GM23338 (cell line): ENCODE measurements around the gene TMC3. TPM values are rescaled to one million over a fixed set of nuclear protein-coding genes. Genes with fewer than 3 reads are reported as not detected.

Experiments
- ATAC-seq: fragments of 200-7000 bp; cut with Tn5 transposase; 3 replicates; pipeline ENCODE4 v1.9.1; 2020
- DNase-seq: peaks from one replicate; pipeline ENCODE4 v3.0.0-alpha.2; 2015; ENCODE audit warnings: low spot score
- H2AFZ ChIP-seq: fragments of 200-600 bp; sonication (generic); 2 replicates; pipeline ENCODE4 v1.8.0; 2016; ENCODE audit warnings: antibody characterized with exemption, mild to moderate bottlenecking, moderate library complexity
- H3F3A ChIP-seq: fragments of 200-600 bp; sonication (generic); replicated peaks from 2 replicates; pipeline ENCODE4 v1.8.0; 2017; ENCODE audit warnings: antibody characterized with exemption, mixed run types, low read depth
- H3K27ac ChIP-seq: fragments of 200-600 bp; sonication (generic); 2 replicates; pipeline ENCODE4 v1.6.1; 2016; ENCODE audit warnings: low read depth
- H3K27me3 ChIP-seq: fragments of 200-600 bp; sonication (generic); 2 replicates; pipeline ENCODE4 v1.8.0; 2016; ENCODE audit warnings: mild to moderate bottlenecking, mixed run types, moderate library complexity; ENCODE audit not compliant: insufficient read depth
- H3K36me3 ChIP-seq: fragments of 200-600 bp; sonication (generic); 2 replicates; pipeline ENCODE4 v1.8.0; 2016; ENCODE audit warnings: mild to moderate bottlenecking; ENCODE audit not compliant: insufficient read depth
- H3K4me1 ChIP-seq: fragments of 200-600 bp; sonication (generic); 2 replicates; pipeline ENCODE4 v1.8.0; 2016; ENCODE audit warnings: mild to moderate bottlenecking, moderate library complexity; ENCODE audit not compliant: insufficient read depth
- H3K4me2 ChIP-seq: fragments of 200-600 bp; sonication (generic); 2 replicates; pipeline ENCODE4 v1.7.1; 2017; ENCODE audit warnings: mixed run types
- H3K4me3 ChIP-seq: fragments of 200-600 bp; sonication (generic); 2 replicates; pipeline ENCODE4 v1.6.1; 2016; ENCODE audit warnings: mixed run types
- H3K79me2 ChIP-seq: fragments of 200-600 bp; sonication (generic); replicated peaks from 2 replicates; pipeline ENCODE4 v1.8.0; 2017; ENCODE audit warnings: mild to moderate bottlenecking; ENCODE audit not compliant: insufficient read depth
- H3K9me2 ChIP-seq: fragments of 200-600 bp; sonication (generic); 2 replicates; pipeline ENCODE4 v1.8.0; 2017; ENCODE audit not compliant: insufficient read depth
- H4K20me1 ChIP-seq: fragments of 200-600 bp; sonication (generic); replicated peaks from 2 replicates; pipeline ENCODE4 v1.8.0; 2017; ENCODE audit warnings: mild to moderate bottlenecking; ENCODE audit not compliant: insufficient read depth
- H3K27ac Mint-ChIP-seq: 2 replicates; pipeline ENCODE4 v1.8.0; 2020; ENCODE audit warnings: inconsistent platforms, mild to moderate bottlenecking, moderate library complexity, mixed read lengths
- H3K27me3 Mint-ChIP-seq: 3 replicates; pipeline ENCODE4 v1.8.0; 2022; ENCODE audit warnings: low read depth, mild to moderate bottlenecking, moderate library complexity, mixed read lengths, inconsistent platforms; ENCODE audit not compliant: insufficient read depth, poor library complexity
- H3K36me3 Mint-ChIP-seq: 3 replicates; pipeline ENCODE4 v1.8.0; 2021; ENCODE audit warnings: low read depth, mild to moderate bottlenecking, inconsistent platforms, moderate library complexity, mixed read lengths
- H3K4me1 Mint-ChIP-seq: 3 replicates; pipeline ENCODE4 v1.8.0; 2020; ENCODE audit warnings: mild to moderate bottlenecking, inconsistent platforms, mixed read lengths
- H3K4me3 Mint-ChIP-seq: 3 replicates; pipeline ENCODE4 v1.8.0; 2021; ENCODE audit warnings: moderate library complexity, mild to moderate bottlenecking, inconsistent platforms, mixed read lengths
- H3K9me3 Mint-ChIP-seq: 3 replicates; pipeline ENCODE4 v1.8.0; 2020; ENCODE audit warnings: moderate library complexity, mild to moderate bottlenecking, inconsistent platforms, mixed read lengths
- CREB1 ChIP-seq: fragments of 250-450 bp; sonication (Bioruptor Pico); IDR thresholded peaks from 2 replicates; pipeline ENCODE4 v1.5.0; 2020; ENCODE audit warnings: low read depth, mild to moderate bottlenecking, moderate library complexity
- ETS1 ChIP-seq: IDR thresholded peaks from 2 replicates; pipeline ENCODE4 v1.6.1; 2016; ENCODE audit warnings: antibody characterized with exemption
- EZH2phosphoT487 ChIP-seq: fragments of 200-600 bp; sonication (generic); IDR thresholded peaks from one replicate; pipeline ENCODE4 v1.8.1; 2018; ENCODE audit warnings: antibody characterized with exemption; ENCODE audit not compliant: unreplicated experiment
- JUNB ChIP-seq: IDR thresholded peaks from one replicate; pipeline ENCODE4 v1.6.1; 2016; ENCODE audit warnings: antibody characterized with exemption; ENCODE audit not compliant: unreplicated experiment
- POLR2AphosphoS5 ChIP-seq: IDR thresholded peaks from 2 replicates; pipeline ENCODE4 v1.6.1; 2016; ENCODE audit warnings: antibody characterized with exemption, low read depth
- REST ChIP-seq: IDR thresholded peaks from one replicate; pipeline ENCODE4 v1.6.1; 2018; ENCODE audit warnings: antibody characterized with exemption; ENCODE audit not compliant: unreplicated experiment
- STAT1 ChIP-seq: IDR thresholded peaks from one replicate; pipeline ENCODE4 v1.6.1; 2016; ENCODE audit warnings: antibody characterized with exemption; ENCODE audit not compliant: unreplicated experiment
- ZNF114 ChIP-seq: fragments of 250-450 bp; sonication (Bioruptor Pico); IDR thresholded peaks from 2 replicates; pipeline ENCODE4 v1.5.0; 2020; ENCODE audit warnings: mild to moderate bottlenecking, moderate library complexity
- ZNF331 ChIP-seq: fragments of 250-450 bp; sonication (Bioruptor Pico); IDR thresholded peaks from 2 replicates; pipeline ENCODE4 v1.5.0; 2020; ENCODE audit warnings: low read depth, mild to moderate bottlenecking, moderate library complexity
- polyA plus RNA-seq: library from polyadenylated mRNA; unstranded; fragments of >200 nt; fragmentation: Nextera tagmentation; extraction: Ambion mirVana; gene quantifications from 2 replicates; pipeline ENCODE4 v1.2.1, GENCODE V29; 2016
- total RNA-seq: library from RNA; depleted of rRNA; stranded (reverse); fragments of >200 nt; shearing (Covaris generic); gene quantifications from 2 replicates; pipeline ENCODE4 v1.2.3, GENCODE V29; 2014
- TF ChIP-seq, protein P1 (sequence below), 2 experiments: fragments of 200-600 bp in 1 of 2; sonication (generic) in 1 of 2; conservative IDR thresholded peaks; 2 replicates each; pipeline versions ENCODE4 v1.5.1 to v1.6.1; 2016 to 2017; ENCODE audit warnings: antibody characterized with exemption in 2 of 2, low read depth in 2 of 2, mild to moderate bottlenecking in 2 of 2, moderate library complexity in 1 of 2

The TMC3 gene
- total and polyA plus RNA-seq, 2 experiments from 2014 or later, result 0.10 TPM; not detected in 1

- Mint-ChIP-seq H3K4me3 (no peak overlapping the region), H3K36me3 (no peaks in the 10 kb centered on the region), H3K27me3 (peaks cover 7% of the 10 kb centered on the region), H3K27ac (no peak overlapping the region), H3K9me3 (no peaks in the 10 kb centered on the region), H3K4me1 (peaks cover 24% of the 10 kb centered on the region)
- H3K4me1 ChIP-seq, result no peaks in the 10 kb centered on the region
- H3F3A ChIP-seq, result no peaks in the 10 kb centered on the region
- no peak for DNase-seq
- no peaks in the 10 kb centered on the region for H3K79me2 ChIP-seq
- no peak overlapping the region for H3K4me3 ChIP-seq
- no peaks in the 10 kb centered on the region for H3K9me2 ChIP-seq
- H3K4me2 ChIP-seq, result no peak overlapping the region
- H3K27ac ChIP-seq, result no peak overlapping the region
- no peak for TF ChIP-seq JUNB
- ATAC-seq, result no peak
- H3K36me3 ChIP-seq, result no peaks in the 10 kb centered on the region
- no peaks in the 10 kb centered on the region for H4K20me1 ChIP-seq
- H2AFZ ChIP-seq, result no peak overlapping the region
- H3K27me3 ChIP-seq, result no peaks in the 10 kb centered on the region
Observed at GRCh38 chr15:81295486-81296121, 78.4 kb downstream of the TMC3 start.

DNA sequence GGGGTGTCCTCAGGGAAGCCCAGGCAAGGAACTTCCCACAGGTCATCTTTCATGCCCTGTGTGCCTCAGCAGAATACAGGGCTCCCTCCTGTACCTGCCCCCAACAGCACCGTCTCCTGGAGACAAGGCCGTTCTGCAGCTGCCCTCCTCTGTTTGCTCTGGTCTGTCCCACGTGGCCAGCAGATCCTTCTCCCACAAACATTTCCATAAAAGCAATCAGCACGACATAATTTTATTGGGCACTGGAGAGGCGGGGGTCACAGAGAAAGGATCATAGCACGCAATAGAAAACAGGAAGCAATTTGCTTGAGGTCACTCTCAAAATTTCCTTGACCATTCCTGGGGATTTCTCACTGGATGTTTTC is 79.5 kb downstream of the TMC3 start:
- Histone ChIP-seq H4K20me1 (no peaks in the 10 kb centered on the region), H3F3A (no peaks in the 10 kb centered on the region), H3K27me3 (no peaks in the 10 kb centered on the region), H3K9me2 (no peaks in the 10 kb centered on the region), H2AFZ (peak overlapping the region; percentile 83), H3K27ac (no peak overlapping the region), H3K4me1 (no peaks in the 10 kb centered on the region), H3K4me3 (no peak overlapping the region), H3K79me2 (no peaks in the 10 kb centered on the region), H3K36me3 (no peaks in the 10 kb centered on the region), H3K4me2 (no peak overlapping the region)
- no peak overlapping the region for H3K4me3 Mint-ChIP-seq
- H3K27me3 Mint-ChIP-seq, result peaks cover 7% of the 10 kb centered on the region
- H3K4me1 Mint-ChIP-seq, result peaks cover 24% of the 10 kb centered on the region
- TF ChIP-seq ZNF331 (CRISPR knock-in tag) (no peak), ZNF114 (CRISPR knock-in tag) (no peak)
- TF ChIP-seq, protein P1, sequence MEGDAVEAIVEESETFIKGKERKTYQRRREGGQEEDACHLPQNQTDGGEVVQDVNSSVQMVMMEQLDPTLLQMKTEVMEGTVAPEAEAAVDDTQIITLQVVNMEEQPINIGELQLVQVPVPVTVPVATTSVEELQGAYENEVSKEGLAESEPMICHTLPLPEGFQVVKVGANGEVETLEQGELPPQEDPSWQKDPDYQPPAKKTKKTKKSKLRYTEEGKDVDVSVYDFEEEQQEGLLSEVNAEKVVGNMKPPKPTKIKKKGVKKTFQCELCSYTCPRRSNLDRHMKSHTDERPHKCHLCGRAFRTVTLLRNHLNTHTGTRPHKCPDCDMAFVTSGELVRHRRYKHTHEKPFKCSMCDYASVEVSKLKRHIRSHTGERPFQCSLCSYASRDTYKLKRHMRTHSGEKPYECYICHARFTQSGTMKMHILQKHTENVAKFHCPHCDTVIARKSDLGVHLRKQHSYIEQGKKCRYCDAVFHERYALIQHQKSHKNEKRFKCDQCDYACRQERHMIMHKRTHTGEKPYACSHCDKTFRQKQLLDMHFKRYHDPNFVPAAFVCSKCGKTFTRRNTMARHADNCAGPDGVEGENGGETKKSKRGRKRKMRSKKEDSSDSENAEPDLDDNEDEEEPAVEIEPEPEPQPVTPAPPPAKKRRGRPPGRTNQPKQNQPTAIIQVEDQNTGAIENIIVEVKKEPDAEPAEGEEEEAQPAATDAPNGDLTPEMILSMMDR (conservative IDR thresholded peaks at IDR 0.05; ENCODE audit: low read depth in 2 of 2), result peak; percentile 24 to 37
- no peaks in the 10 kb centered on the region for H3K9me3 Mint-ChIP-seq
- H3K27ac Mint-ChIP-seq, result no peak overlapping the region
- H3K36me3 Mint-ChIP-seq, result no peaks in the 10 kb centered on the region
- ATAC-seq (peak; percentile 89), DNase-seq (peak; percentile 10)

- no peaks in the 10 kb centered on the region for H3K36me3 Mint-ChIP-seq
- peaks cover 9% of the 10 kb centered on the region for H3K27me3 Mint-ChIP-seq
- Histone ChIP-seq H2AFZ (peak overlapping the region; percentile 83), H3K9me2 (no peaks in the 10 kb centered on the region), H3K27ac (no peak overlapping the region), H3K79me2 (no peaks in the 10 kb centered on the region), H3K4me1 (no peaks in the 10 kb centered on the region), H3K36me3 (no peaks in the 10 kb centered on the region), H4K20me1 (no peaks in the 10 kb centered on the region), H3K4me2 (no peak overlapping the region), H3K27me3 (no peaks in the 10 kb centered on the region), H3K4me3 (no peak overlapping the region), H3F3A (no peaks in the 10 kb centered on the region)
- ATAC-seq, result peak; percentile 42
- H3K9me3 Mint-ChIP-seq, result no peaks in the 10 kb centered on the region
- H3K27ac Mint-ChIP-seq, result no peak overlapping the region
- peaks cover 24% of the 10 kb centered on the region for H3K4me1 Mint-ChIP-seq
- H3K4me3 Mint-ChIP-seq, result no peak overlapping the region
- DNase-seq, result no peak
- TF ChIP-seq EZH2phosphoT487, result no peak
- TF ChIP-seq JUNB, result no peak
- TF ChIP-seq STAT1, result no peak
- TF ChIP-seq CREB1 (CRISPR knock-in tag), result no peak
- no peak for TF ChIP-seq REST
- no peak for TF ChIP-seq ETS1
- TF ChIP-seq POLR2AphosphoS5, result no peak
Observed at GRCh38 chr15:81293728-81294515, 80.1 kb downstream of the TMC3 start.
